HEK293 (cell line): ENCODE measurements around the gene ITGB3.
A peak's percentile ranks its signal among the peaks of the same experiment; 100 is the strongest.

ENCODE experiments used
- CTCF ChIA-PET: fragments of 350-600 bp; formaldehyde crosslinking; extraction: SDS; loops from one replicate; lab custom pipeline; 2021; ENCODE audit warnings: antibody characterized with exemption; lab: Yijun Ruan, JAX
- POLR2A ChIA-PET: fragments of 300-600 bp; formaldehyde crosslinking; extraction: SDS; loops from one replicate; lab custom pipeline; 2020; ENCODE audit warnings: antibody characterized with exemption, inconsistent platforms; lab: Yijun Ruan, JAX
- H3K27ac ChIP-seq: fragments of 200-500 bp; sonication (Bioruptor generic); 2 replicates; pipeline ENCODE4 v1.5.1; 2014; ENCODE audit warnings: low read depth, low read length, control low read depth, inconsistent platforms; ENCODE audit errors: extremely low read depth
- H3K36me3 ChIP-seq, 2 experiments: fragments of 200-500 bp in 1 of 2; sonication (Bioruptor generic) in 1 of 2; 1 replicate in 1 of 2; 2 replicates in 1 of 2; pipeline ENCODE4 v1.5.1; 2014 to 2017; ENCODE audit warnings: inconsistent platforms in 2 of 2, low read length in 2 of 2; ENCODE audit not compliant: control insufficient read depth in 2 of 2, insufficient read depth in 1 of 2
- H3K4me1 ChIP-seq: fragments of 200-500 bp; sonication (Bioruptor generic); 2 replicates; pipeline ENCODE4 v1.5.1; 2014; ENCODE audit warnings: mild to moderate bottlenecking, low read length, inconsistent platforms; ENCODE audit not compliant: control insufficient read depth, insufficient read depth
- H3K4me3 ChIP-seq: 2 replicates; pipeline ENCODE4 v1.5.1; 2011; ENCODE audit warnings: low read depth, mild to moderate bottlenecking, control low read depth, low read length, moderate library complexity
- H3K9me3 ChIP-seq: fragments of 200-500 bp; sonication (Bioruptor generic); 2 replicates; pipeline ENCODE4 v1.5.1; 2014; ENCODE audit warnings: low read depth, low read length, inconsistent platforms; ENCODE audit not compliant: control insufficient read depth, insufficient read depth
- GLIS1 ChIP-seq: fragments of 450-650 bp; formaldehyde crosslinking; IDR thresholded peaks from 2 replicates; pipeline ENCODE4 v1.5.1; 2016; ENCODE audit warnings: missing biosample characterization, missing genetic modification characterization
- KLF8 ChIP-seq: fragments of 450-650 bp; formaldehyde crosslinking; IDR thresholded peaks from 2 replicates; pipeline ENCODE4 v1.5.1; 2016; ENCODE audit warnings: missing biosample characterization, missing genetic modification characterization
- SCRT1 ChIP-seq: fragments of 450-650 bp; formaldehyde crosslinking; IDR thresholded peaks from 2 replicates; pipeline ENCODE4 v1.5.1; 2016; ENCODE audit warnings: missing biosample characterization, missing genetic modification characterization, borderline replicate concordance
- SCRT2 ChIP-seq: fragments of 450-650 bp; formaldehyde crosslinking; IDR thresholded peaks from 2 replicates; pipeline ENCODE4 v1.5.1; 2016; ENCODE audit warnings: missing biosample characterization, missing genetic modification characterization
- ZBTB11 ChIP-seq: fragments of 450-650 bp; formaldehyde crosslinking; conservative IDR thresholded peaks from 2 replicates; pipeline ENCODE4 v1.5.1; 2016; ENCODE audit warnings: low read depth, missing biosample characterization, missing genetic modification characterization
- ZBTB26 ChIP-seq: fragments of 450-650 bp; formaldehyde crosslinking; optimal IDR thresholded peaks from 2 replicates; pipeline ENCODE3; 2016; ENCODE audit warnings: missing biosample characterization, mild to moderate bottlenecking, missing genetic modification characterization
- ZFP37 ChIP-seq: fragments of 450-650 bp; formaldehyde crosslinking; IDR thresholded peaks from 2 replicates; pipeline ENCODE4 v1.5.1; 2016; ENCODE audit warnings: missing biosample characterization, missing genetic modification characterization
- ZFP41 ChIP-seq: fragments of 450-650 bp; formaldehyde crosslinking; IDR thresholded peaks from 2 replicates; pipeline ENCODE4 v1.5.1; 2016; ENCODE audit warnings: missing biosample characterization, missing genetic modification characterization, borderline replicate concordance
- ZNF132 ChIP-seq: fragments of 450-650 bp; formaldehyde crosslinking; IDR thresholded peaks from 2 replicates; pipeline ENCODE4 v1.5.1; 2017; ENCODE audit warnings: missing biosample characterization, missing genetic modification characterization, borderline replicate concordance
- ZNF146 ChIP-seq: fragments of 450-650 bp; formaldehyde crosslinking; IDR thresholded peaks from 2 replicates; pipeline ENCODE4 v1.5.1; 2016; ENCODE audit warnings: missing biosample characterization, missing genetic modification characterization
- ZNF157 ChIP-seq: fragments of 450-650 bp; formaldehyde crosslinking; IDR thresholded peaks from 2 replicates; pipeline ENCODE4 v1.5.1; 2016; ENCODE audit warnings: missing biosample characterization, missing genetic modification characterization
- ZNF211 ChIP-seq: fragments of 450-650 bp; formaldehyde crosslinking; IDR thresholded peaks from 2 replicates; pipeline ENCODE4 v1.5.1; 2016; ENCODE audit warnings: low read depth, missing biosample characterization, missing genetic modification characterization
- ZNF335 ChIP-seq: fragments of 450-650 bp; formaldehyde crosslinking; conservative IDR thresholded peaks from 2 replicates; pipeline ENCODE4 v1.5.1; 2016; ENCODE audit warnings: missing biosample characterization, missing genetic modification characterization
- ZNF391 ChIP-seq: fragments of 450-650 bp; formaldehyde crosslinking; IDR thresholded peaks from 2 replicates; pipeline ENCODE4 v1.5.1; 2016; ENCODE audit warnings: low read depth, missing biosample characterization, missing genetic modification characterization, borderline replicate concordance
- ZNF426 ChIP-seq: fragments of 450-650 bp; formaldehyde crosslinking; IDR thresholded peaks from 2 replicates; pipeline ENCODE4 v1.5.1; 2017; ENCODE audit warnings: missing biosample characterization, missing genetic modification characterization, mild to moderate bottlenecking, inconsistent platforms, moderate library complexity
- ZNF513 ChIP-seq: fragments of 450-650 bp; IDR thresholded peaks from 2 replicates; pipeline ENCODE4 v1.5.1; 2018; ENCODE audit warnings: missing biosample characterization, missing genetic modification characterization
- ZNF660 ChIP-seq: fragments of 450-650 bp; IDR thresholded peaks from 2 replicates; pipeline ENCODE4 v1.5.1; 2018; ENCODE audit warnings: missing biosample characterization, mild to moderate bottlenecking, missing genetic modification characterization
- ZNF664 ChIP-seq: fragments of 450-650 bp; formaldehyde crosslinking; IDR thresholded peaks from 2 replicates; pipeline ENCODE4 v1.5.1; 2016; ENCODE audit warnings: missing biosample characterization, missing genetic modification characterization
- ZSCAN16 ChIP-seq: fragments of 450-650 bp; formaldehyde crosslinking; IDR thresholded peaks from 2 replicates; pipeline ENCODE4 v1.5.1; 2016; ENCODE audit warnings: missing biosample characterization, missing genetic modification characterization

ITGB3 gene

GRCh38 chr17:47207143-47208067 lies 46.2 kb upstream of the ITGB3 start:
- no peak for TF ChIP-seq ZNF426
- TF ChIP-seq ZNF513 (tag by site-specific recombination), result no peak
- no peak for TF ChIP-seq ZBTB26 (tag by site-specific recombination)
- 0 out of 2 replicates have a peak, but pooled peaks have one; percentile 26 for TF ChIP-seq ZNF335 (tag by site-specific recombination)
- TF ChIP-seq ZFP41, result no peak
- 0 out of 2 replicates have a peak, but pooled peaks have one; percentile 14 for TF ChIP-seq ZBTB11 (tag by site-specific recombination)

GRCh38 chr17:47208744-47209488 lies 44.7 kb upstream of the ITGB3 start, which contains the start of gene MYL4:
Gene MYL4, plus strand, starts transcription at chr17:47209348. Its CDS starts 75 bp downstream, at chr17:47209423.
- Histone ChIP-seq H3K27ac (no peak within 1 kb of the TSS), H3K4me3 (no peak within 1 kb of the TSS)

More at GRCh38 chr17:47207143-47208067, 46.2 kb upstream of the ITGB3 start:
- ChIA-PET CTCF (interaction anchor here (1.2 kb wide), 1 partner anchor 23 kb away, joined by 4 read pairs; no protein-coding TSS in a partner anchor), POLR2A (interaction anchor here (1.3 kb wide), 1 partner anchor 18 kb away, joined by 4 read pairs; the partner anchor contains the start of gene CDC27)
- no peaks in the 10 kb centered on the region for H3K36me3 ChIP-seq
- H3K9me3 ChIP-seq, result no peaks in the 10 kb centered on the region
- 0 out of 2 replicates have a peak, but pooled peaks cover 5% of the 10 kb centered on the region for H3K4me1 ChIP-seq
- no peak overlapping the region for H3K4me3 ChIP-seq
- H3K27ac ChIP-seq, result no peak overlapping the region

GRCh38 chr17:47209499-47209898 lies 44.1 kb upstream of the ITGB3 start:
- Histone ChIP-seq H3K9me3 (no peaks in the 10 kb centered on the region), H3K4me1 (0 out of 2 replicates have a peak, but pooled peaks cover 5% of the 10 kb centered on the region), H3K4me3 (no peak overlapping the region), H3K27ac (no peak overlapping the region), H3K36me3 (no peaks in the 10 kb centered on the region)
- POLR2A ChIA-PET, result interaction anchor here (0.5 kb wide), 1 partner anchor 28 kb away, joined by 12 read pairs; no protein-coding TSS in a partner anchor
- CTCF ChIA-PET, result interaction anchor here (0.8 to 1.5 kb wide), 2 partner anchors 12 to 20 kb away, joined by 3 to 8 read pairs; no protein-coding TSS in a partner anchor
- TF ChIP-seq ZBTB11 (tag by site-specific recombination) (no peak), ZFP37 (tag by site-specific recombination) (no peak), ZNF664 (tag by site-specific recombination) (no peak), ZNF132 (no peak), ZSCAN16 (tag by site-specific recombination) (no peak), ZNF146 (tag by site-specific recombination) (no peak), ZNF391 (no peak), GLIS1 (tag by site-specific recombination) (no peak), ZNF211 (tag by site-specific recombination) (no peak), ZNF660 (tag by site-specific recombination) (no peak), ZNF157 (tag by site-specific recombination) (no peak)

More at GRCh38 chr17:47208744-47209488, 44.7 kb upstream of the ITGB3 start, which contains the start of gene MYL4:
- no peaks in the 10 kb centered on the region for H3K36me3 ChIP-seq
- no peaks in the 10 kb centered on the region for H3K9me3 ChIP-seq
- POLR2A ChIA-PET, result interaction anchor here (0.5 to 1.3 kb wide), 2 partner anchors 20 to 28 kb away, joined by 4 to 12 read pairs; partner anchors contain the start of gene CDC27
- CTCF ChIA-PET, result interaction anchor here (1.2 kb wide), 1 partner anchor 132 kb away, joined by 5 read pairs; no protein-coding TSS in a partner anchor
- H3K4me1 ChIP-seq, result 0 out of 2 replicates have a peak, but pooled peaks cover 5% of the 10 kb centered on the region
- TF ChIP-seq SCRT1 (tag by site-specific recombination) (peak; percentile 63; the same call in 1 of the 2 replicates), KLF8 (tag by site-specific recombination) (no peak), SCRT2 (tag by site-specific recombination) (peak; percentile 91; the same call in 1 of the 2 replicates)
